OCI-LY1 (cell line): Measurements from ENCODE around the gene DCAF15.

Experiments
- EZH2 ChIP-seq: fragments of 200-600 bp; sonication (generic), shearing (Covaris generic); IDR thresholded peaks from 2 replicates; pipeline ENCODE4 v1.8.0; 2017; ENCODE audit warnings: borderline replicate concordance, mixed run types, mild to moderate bottlenecking, antibody characterized with exemption, low read length, moderate library complexity, mixed read lengths
- TF ChIP-seq, protein P1 (sequence below): fragments of 200-600 bp; sonication (generic), shearing (Covaris generic); IDR thresholded peaks from 2 replicates; pipeline ENCODE4 v1.5.1; 2017; ENCODE audit warnings: mild to moderate bottlenecking, antibody characterized with exemption, low read length, moderate library complexity, mixed read lengths

DNA sequence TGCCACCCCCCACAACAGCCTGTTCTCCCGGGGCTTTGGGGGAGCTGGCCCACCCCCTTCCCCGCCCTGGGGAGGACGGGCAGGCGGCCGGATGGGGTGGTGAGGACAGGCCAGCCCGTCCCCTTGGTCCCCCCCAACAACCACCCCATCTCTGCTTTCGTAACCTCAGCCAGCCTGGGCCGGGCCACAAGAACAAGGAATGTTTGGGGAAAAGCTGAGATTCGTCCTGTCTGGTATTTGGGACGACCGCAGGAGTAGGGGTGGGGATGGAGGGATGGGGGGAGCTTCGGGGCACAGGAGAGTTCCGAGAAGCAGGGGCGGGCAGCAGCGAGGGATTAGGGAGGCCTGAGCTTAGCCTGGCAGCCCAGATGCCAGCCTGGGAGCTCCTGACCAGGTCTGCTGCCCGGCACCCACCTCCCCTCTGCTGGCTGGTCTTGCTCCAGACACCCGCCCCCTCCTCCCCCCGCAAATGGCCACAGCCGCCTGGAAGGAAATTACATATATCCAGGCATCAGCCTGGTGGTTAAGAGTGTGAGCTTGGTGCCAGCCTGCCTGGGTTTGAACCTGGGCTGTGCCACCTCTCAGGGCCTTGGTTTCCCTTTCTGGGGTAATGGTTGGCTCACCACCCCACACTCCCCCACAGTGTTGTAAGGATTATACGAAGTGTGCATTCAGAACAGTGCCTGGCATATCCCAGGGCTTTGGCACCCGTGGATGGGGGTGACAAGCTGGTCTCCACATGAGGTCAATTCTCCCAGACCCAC is 13.8 kb upstream of the DCAF15 start, which contains the start of gene PODNL1:
- TF ChIP-seq, protein P1, sequence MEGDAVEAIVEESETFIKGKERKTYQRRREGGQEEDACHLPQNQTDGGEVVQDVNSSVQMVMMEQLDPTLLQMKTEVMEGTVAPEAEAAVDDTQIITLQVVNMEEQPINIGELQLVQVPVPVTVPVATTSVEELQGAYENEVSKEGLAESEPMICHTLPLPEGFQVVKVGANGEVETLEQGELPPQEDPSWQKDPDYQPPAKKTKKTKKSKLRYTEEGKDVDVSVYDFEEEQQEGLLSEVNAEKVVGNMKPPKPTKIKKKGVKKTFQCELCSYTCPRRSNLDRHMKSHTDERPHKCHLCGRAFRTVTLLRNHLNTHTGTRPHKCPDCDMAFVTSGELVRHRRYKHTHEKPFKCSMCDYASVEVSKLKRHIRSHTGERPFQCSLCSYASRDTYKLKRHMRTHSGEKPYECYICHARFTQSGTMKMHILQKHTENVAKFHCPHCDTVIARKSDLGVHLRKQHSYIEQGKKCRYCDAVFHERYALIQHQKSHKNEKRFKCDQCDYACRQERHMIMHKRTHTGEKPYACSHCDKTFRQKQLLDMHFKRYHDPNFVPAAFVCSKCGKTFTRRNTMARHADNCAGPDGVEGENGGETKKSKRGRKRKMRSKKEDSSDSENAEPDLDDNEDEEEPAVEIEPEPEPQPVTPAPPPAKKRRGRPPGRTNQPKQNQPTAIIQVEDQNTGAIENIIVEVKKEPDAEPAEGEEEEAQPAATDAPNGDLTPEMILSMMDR: no peak
- TF ChIP-seq EZH2: no peak
